Stimulated activated naive CD8-positive, alpha-beta T cell treated with anti-CD3 and anti-CD28 coated beads, Interleukin-15, Interleukin-2, amounts not matched to agents 100 ng/mL and 50 ng/mL, for 24 hours (primary cell): ENCODE measurements around the gene L3MBTL3.
"Not testable (repeated sequence)": the region's sequence is repeated elsewhere in the genome, so short reads cannot be mapped to it uniquely, and the experiment has no call there.

ENCODE experiments used
- H3K27ac Mint-ChIP-seq: one replicate; pipeline ENCODE4 v1.8.0; 2021; ENCODE audit warnings: mild to moderate bottlenecking, mixed read lengths
- H3K27me3 Mint-ChIP-seq: one replicate; pipeline ENCODE4 v1.8.0; 2021; ENCODE audit warnings: mixed read lengths
- H3K36me3 Mint-ChIP-seq: one replicate; pipeline ENCODE4 v1.8.0; 2021; ENCODE audit warnings: low read depth, mixed read lengths
- H3K4me1 Mint-ChIP-seq: one replicate; pipeline ENCODE4 v1.8.0; 2021; ENCODE audit warnings: low read depth, mixed read lengths
- H3K4me3 Mint-ChIP-seq: one replicate; pipeline ENCODE4 v1.8.0; 2021; ENCODE audit warnings: mild to moderate bottlenecking, mixed read lengths
- H3K9me3 Mint-ChIP-seq: one replicate; pipeline ENCODE4 v1.8.0; 2021; ENCODE audit warnings: mixed read lengths

Gene L3MBTL3

DNA sequence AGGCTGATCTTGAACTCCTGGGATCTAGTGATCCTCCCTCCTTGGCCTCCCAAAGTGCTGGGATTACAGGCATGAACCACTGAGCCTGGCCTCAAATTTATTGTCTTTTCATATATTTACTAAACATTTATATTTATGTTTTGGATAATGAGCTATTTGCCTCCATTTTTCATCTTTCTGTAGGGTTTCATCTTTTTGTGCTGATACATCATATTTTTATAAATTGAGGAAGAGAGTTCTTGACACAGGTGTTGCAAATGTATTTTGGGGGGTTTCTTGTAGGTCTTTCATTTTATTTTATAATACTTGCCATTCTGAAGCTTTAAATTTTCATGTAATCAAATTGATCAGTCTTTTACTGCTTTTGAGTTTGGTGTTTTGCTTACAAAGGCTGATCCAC is 72.4 kb downstream of the L3MBTL3 start:
- Mint-ChIP-seq H3K9me3 (no peaks in the 10 kb centered on the region), H3K27me3 (no peaks in the 10 kb centered on the region), H3K4me3 (no peak overlapping the region), H3K27ac (no peak overlapping the region), H3K4me1 (peaks cover 10% of the 10 kb centered on the region), H3K36me3 (peaks cover 54% of the 10 kb centered on the region)

DNA sequence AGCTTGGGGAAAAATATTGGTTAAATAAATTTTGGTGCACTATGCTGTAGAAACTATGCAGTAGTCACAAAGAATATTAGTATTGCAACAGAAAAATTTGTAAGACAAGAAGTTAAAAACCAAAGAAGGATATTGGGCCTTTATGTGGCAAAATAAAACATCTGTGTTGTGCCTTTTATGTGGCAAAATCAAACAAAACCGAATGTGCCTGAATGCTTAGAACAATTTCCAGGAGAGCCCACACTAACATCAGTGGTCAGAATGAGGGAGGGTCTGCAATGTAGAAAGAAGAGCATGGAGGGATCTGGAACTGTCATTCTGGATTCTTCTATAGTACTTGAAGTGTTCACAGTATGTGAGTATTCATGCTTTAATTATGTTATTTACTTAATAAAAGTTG is 75.2 kb downstream of the L3MBTL3 start:
- no peaks in the 10 kb centered on the region for H3K9me3 Mint-ChIP-seq
- no peak overlapping the region for H3K4me3 Mint-ChIP-seq
- H3K4me1 Mint-ChIP-seq: peaks cover 10% of the 10 kb centered on the region
- no peak overlapping the region for H3K27ac Mint-ChIP-seq
- no peaks in the 10 kb centered on the region for H3K27me3 Mint-ChIP-seq
- peaks cover 65% of the 10 kb centered on the region for H3K36me3 Mint-ChIP-seq

DNA sequence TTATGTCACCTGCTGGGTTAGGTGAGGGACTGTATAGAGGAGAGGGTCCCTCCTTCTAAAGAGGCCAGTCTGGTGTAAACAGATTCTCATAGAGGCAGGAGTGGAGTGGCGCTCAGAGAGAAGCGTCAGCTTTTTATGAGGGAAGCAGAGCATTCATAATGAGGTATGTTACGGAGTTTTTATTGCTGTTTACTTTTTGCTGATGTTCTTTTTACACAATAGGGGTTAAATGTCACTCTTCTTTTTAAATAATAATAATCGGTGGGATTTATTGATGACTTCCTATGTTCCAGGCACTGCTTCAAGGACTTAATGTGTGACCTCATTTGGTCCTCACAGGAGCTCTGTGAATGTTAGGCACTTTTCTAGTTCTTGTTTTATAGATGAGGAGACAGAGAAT is 79.9 kb downstream of the L3MBTL3 start:
- Mint-ChIP-seq H3K4me3 (no peak overlapping the region), H3K36me3 (peaks cover 64% of the 10 kb centered on the region), H3K9me3 (no peaks in the 10 kb centered on the region), H3K4me1 (peaks cover 4% of the 10 kb centered on the region), H3K27ac (no peak overlapping the region), H3K27me3 (no peaks in the 10 kb centered on the region)

DNA sequence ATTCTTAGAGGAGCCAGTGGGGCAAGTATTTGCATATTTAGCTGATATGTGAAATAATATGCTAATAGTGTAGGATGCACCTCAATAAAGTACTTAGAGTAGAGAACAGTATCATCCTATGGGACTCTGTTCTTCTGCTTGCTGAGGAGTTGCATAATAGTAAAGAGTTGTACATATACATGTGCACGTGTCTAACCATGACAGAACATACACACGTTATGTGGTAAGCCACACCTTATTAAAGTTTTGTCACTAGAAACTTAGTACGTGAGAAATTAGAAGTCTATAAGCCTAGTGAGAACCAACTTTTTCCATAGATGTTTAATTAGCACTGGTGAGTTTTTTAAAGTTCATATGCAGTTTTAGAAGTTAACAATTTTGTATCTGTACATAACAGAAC is 80.7 kb downstream of the L3MBTL3 start:
- Mint-ChIP-seq H3K9me3 (no peaks in the 10 kb centered on the region), H3K27ac (no peak overlapping the region), H3K4me1 (no peaks in the 10 kb centered on the region), H3K4me3 (no peak overlapping the region), H3K36me3 (peaks cover 61% of the 10 kb centered on the region), H3K27me3 (no peaks in the 10 kb centered on the region)

DNA sequence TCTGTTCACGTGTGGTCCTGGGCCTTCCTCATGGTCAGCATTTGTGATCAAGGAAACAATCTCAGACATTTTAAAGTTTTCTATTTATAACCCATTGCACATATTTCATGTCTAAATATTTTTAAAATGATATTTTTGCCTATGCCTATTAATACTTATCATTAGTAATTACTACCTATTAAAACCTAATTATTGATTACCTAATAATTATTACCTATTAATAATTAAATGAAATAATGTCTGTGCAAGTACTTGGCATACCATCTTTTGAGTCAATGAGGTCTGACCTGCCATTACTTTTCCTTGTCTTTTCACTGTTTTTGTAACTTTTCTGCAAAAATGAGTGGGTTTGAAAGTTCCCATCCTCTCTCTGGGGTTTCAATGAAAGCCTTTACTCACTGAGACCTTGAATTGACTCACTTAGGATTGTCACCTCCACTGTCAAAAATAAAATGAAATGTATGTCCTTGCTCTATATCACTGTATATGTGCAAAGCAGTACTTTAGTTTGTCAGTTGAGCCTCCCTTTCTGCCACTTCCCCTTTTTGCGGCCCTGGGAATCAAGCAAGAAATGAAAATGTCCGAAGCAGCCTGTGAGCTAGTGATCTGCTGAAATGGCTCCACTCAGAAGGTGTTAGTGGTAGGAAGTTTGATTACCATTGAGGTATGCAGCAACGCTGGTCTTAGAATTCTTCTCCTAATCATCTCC is 87.8 kb downstream of the L3MBTL3 start:
- Mint-ChIP-seq H3K27me3 (no peaks in the 10 kb centered on the region), H3K9me3 (peaks cover 5% of the 10 kb centered on the region), H3K4me1 (peaks cover 18% of the 10 kb centered on the region), H3K4me3 (no peak overlapping the region), H3K36me3 (peaks cover 68% of the 10 kb centered on the region), H3K27ac (no peak overlapping the region)

DNA sequence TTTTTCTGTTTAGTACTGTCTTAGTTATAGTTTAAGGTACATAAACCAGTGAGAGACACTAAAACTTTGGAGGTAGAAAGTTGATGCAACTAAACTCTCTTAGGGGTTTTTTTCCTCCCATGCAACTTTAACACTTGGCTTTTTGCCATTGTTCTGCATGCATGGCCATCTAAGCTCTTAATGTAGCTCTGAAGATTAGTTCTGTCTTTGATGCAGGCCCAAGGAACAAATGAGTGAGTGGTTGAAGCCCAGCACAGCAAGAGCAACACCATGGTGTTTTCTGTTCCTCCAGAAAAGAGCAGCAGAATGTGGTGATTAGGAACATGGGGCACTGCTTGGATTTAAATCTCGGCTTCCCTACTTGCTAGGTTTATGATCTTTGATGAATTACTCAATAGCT is 89.3 kb downstream of the L3MBTL3 start:
- no peaks in the 10 kb centered on the region for H3K27me3 Mint-ChIP-seq
- H3K4me1 Mint-ChIP-seq: peaks cover 18% of the 10 kb centered on the region
- H3K27ac Mint-ChIP-seq: peak overlapping the region; percentile 27
- H3K9me3 Mint-ChIP-seq: peaks cover 5% of the 10 kb centered on the region
- no peak overlapping the region for H3K4me3 Mint-ChIP-seq
- H3K36me3 Mint-ChIP-seq: peaks cover 59% of the 10 kb centered on the region

DNA sequence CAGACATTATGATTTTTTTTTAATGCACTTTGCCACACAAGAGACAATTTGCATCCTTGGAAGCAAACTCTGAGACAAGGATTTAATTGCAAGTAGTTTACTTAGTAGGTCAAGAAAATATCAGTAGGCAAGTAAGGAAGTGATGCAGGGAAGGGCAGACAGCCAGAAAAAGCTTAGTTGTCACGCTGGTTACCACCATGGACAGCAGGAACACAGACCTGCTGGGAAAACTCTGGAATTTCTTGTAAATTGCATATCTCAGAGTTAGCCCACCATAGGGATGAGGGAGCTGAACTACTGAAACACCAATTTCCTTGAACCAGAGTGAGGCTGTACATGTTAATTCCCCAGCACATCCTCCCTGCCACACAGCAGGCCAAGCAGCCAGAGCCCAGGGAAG is 92.7 kb downstream of the L3MBTL3 start:
- no peaks in the 10 kb centered on the region for H3K27me3 Mint-ChIP-seq
- no peak overlapping the region for H3K4me3 Mint-ChIP-seq
- peaks cover 31% of the 10 kb centered on the region for H3K4me1 Mint-ChIP-seq
- peaks cover 5% of the 10 kb centered on the region for H3K9me3 Mint-ChIP-seq
- H3K27ac Mint-ChIP-seq: no peak overlapping the region
- H3K36me3 Mint-ChIP-seq: peaks cover 56% of the 10 kb centered on the region

DNA sequence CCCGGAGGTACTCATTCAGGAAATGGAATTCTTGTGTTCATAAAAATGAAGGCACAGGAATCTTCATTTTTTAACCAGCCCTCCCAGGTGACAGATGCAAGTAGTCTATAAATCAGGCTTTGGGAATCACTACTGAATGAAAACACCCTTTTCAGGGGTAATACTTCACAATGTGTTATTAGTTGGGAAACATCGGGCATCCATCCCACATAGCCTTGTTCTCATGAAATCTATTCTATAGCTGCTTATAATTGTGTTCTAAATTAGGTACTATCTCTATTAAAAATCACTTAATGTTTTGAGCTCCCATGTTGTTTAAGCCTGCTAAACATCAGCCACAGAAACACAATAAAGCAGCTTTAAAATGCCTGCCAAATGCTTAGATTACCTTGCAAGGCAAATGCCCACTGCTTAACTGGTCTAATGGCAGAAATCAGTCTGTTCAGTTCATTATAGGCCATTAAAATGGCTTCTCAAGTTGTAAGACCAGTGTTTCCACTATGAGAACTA is 94.9 kb downstream of the L3MBTL3 start:
- Mint-ChIP-seq H3K9me3 (peaks cover 5% of the 10 kb centered on the region), H3K4me1 (peaks cover 27% of the 10 kb centered on the region), H3K36me3 (peaks cover 51% of the 10 kb centered on the region), H3K27me3 (no peaks in the 10 kb centered on the region), H3K27ac (no peak overlapping the region), H3K4me3 (no peak overlapping the region)

DNA sequence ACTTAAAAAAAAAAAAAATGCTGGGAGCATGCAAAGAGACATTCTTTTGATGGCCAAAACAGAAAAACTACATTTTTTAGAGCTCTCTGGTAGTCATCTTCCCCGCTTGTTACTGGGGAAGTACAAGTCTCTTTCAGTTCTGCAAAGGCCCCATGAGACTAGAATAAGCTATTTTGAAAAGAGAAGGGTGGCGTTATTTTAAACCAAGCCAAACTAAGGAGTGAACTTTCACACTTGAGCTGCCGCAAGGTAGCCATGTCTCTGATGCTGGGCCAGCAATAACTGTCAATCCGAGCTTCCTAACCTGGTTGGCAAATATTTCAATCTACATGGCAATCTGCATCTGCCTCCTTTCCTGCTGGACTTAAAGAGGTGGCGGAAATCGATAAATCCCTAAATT is 96.7 kb downstream of the L3MBTL3 start:
- H3K4me3 Mint-ChIP-seq: no peak overlapping the region
- H3K36me3 Mint-ChIP-seq: peaks cover 38% of the 10 kb centered on the region
- H3K4me1 Mint-ChIP-seq: peaks cover 31% of the 10 kb centered on the region
- peaks cover 2% of the 10 kb centered on the region for H3K9me3 Mint-ChIP-seq
- H3K27ac Mint-ChIP-seq: peak overlapping the region; percentile 62
- no peaks in the 10 kb centered on the region for H3K27me3 Mint-ChIP-seq

DNA sequence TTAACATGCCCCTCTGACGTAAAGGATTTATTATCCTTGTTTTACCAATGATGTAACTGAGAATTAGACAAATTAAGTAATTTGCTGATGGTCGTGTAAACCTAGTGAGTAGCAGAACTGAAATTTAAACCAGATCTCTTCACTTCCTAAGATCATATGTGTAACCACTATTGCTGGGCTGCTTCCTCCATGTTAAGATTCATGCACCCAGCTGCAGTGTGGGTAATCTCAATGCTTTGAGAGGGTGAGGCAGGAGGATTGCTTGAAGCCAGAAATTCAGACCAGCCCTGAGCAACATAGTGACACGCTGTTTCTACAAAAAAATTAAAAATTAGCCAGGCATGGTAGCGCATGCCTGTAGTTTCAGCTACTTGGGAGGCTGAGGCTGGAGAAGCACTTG is 97.9 kb downstream of the L3MBTL3 start:
- H3K36me3 Mint-ChIP-seq: peaks cover 32% of the 10 kb centered on the region
- H3K27me3 Mint-ChIP-seq: no peaks in the 10 kb centered on the region
- peak overlapping the region; percentile 2 for H3K27ac Mint-ChIP-seq
- no peaks in the 10 kb centered on the region for H3K9me3 Mint-ChIP-seq
- peaks cover 37% of the 10 kb centered on the region for H3K4me1 Mint-ChIP-seq
- H3K4me3 Mint-ChIP-seq: no peak overlapping the region

DNA sequence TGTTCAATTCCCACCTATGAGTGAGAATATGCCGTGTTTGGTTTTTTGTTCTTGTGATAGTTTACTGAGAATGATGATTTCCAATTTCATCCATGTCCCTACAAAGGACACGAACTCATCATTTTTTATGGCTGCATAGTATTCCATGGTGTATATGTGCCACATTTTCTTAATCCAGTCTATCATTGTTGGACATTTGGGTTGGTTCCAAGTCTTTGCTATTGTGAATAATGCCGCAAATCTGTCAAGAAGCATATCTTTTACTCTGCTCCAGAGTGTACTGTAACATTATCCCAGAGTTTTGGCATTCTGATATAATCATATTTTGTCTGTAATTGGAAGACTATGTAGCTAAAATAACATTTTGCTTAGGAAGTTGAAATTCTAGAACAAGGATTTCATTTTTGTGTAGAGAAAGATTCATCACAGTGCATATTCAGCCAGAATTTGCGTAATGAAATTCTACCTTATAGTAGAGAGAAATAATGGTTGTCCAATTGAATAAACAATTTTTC is 98.9 kb downstream of the L3MBTL3 start:
- not testable (repeated sequence) for H3K27ac Mint-ChIP-seq, H3K4me3 Mint-ChIP-seq, H3K27me3 Mint-ChIP-seq, H3K9me3 Mint-ChIP-seq
- H3K36me3 Mint-ChIP-seq: peaks cover 28% of the 10 kb centered on the region
- H3K4me1 Mint-ChIP-seq: peaks cover 37% of the 10 kb centered on the region

DNA sequence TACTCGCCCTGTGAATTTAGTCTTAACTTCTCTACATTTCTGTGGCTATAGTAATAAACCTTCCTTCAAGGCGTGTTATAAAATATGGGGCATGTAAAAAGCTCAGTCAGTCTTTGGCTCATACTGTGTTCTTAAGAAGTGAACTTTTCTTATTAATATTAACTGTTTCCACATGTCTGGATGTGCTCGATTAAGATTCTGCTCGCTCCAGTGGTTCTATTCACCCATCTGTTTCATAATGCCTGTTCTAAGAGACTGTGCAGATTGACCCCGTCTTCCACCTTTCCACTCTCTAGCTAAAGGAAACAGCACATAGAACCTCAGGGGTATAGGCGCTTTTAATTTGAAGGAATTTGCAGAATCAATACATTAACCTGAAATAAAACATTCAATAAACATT is 99.9 kb downstream of the L3MBTL3 start:
- Mint-ChIP-seq H3K27ac (no peak overlapping the region), H3K36me3 (peaks cover 24% of the 10 kb centered on the region), H3K9me3 (no peaks in the 10 kb centered on the region), H3K27me3 (no peaks in the 10 kb centered on the region), H3K4me1 (peaks cover 37% of the 10 kb centered on the region), H3K4me3 (no peak overlapping the region)

DNA sequence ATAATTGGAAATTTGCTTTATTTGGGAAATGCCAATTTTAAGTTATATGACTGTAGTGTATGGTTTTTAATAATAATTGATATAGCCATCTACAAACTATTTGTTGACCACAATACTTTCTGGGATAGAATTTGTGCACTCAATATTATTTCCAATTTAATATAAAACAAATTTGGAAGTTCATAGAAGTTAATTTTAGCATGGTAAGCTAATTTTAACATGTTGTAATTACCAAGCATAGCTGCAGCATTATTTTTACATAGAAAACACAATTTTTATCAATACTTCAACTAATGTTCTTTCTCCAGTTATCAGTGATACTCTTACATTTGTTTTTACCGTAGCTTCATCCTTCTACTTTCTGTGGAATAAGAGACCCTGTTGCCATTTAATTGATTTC is 100.8 kb downstream of the L3MBTL3 start:
- peaks cover 20% of the 10 kb centered on the region for H3K36me3 Mint-ChIP-seq
- H3K4me3 Mint-ChIP-seq: no peak overlapping the region
- H3K9me3 Mint-ChIP-seq: no peaks in the 10 kb centered on the region
- no peak overlapping the region for H3K27ac Mint-ChIP-seq
- no peaks in the 10 kb centered on the region for H3K27me3 Mint-ChIP-seq
- H3K4me1 Mint-ChIP-seq: peaks cover 37% of the 10 kb centered on the region

DNA sequence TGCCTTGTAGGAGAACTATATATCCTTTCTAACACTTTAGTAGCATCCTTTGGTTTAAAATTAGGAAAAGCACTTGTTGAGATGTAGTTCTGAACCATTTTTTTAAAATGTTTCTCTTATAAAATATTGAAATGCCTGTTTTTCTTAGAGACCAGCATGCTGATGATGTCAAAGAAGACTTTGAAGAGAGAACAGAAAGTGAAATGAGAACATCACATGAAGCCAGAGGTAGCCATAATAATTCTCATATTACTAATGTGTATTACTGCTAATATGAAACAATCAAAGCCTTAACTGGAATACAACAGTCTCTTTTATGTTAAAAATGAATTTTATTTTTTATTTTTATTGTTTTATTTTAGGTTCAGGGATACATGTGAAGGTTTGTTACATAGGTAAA is 102.3 kb downstream of the L3MBTL3 start:
- Mint-ChIP-seq H3K36me3 (peaks cover 20% of the 10 kb centered on the region), H3K4me1 (peaks cover 27% of the 10 kb centered on the region), H3K27ac (no peak overlapping the region), H3K27me3 (no peaks in the 10 kb centered on the region), H3K4me3 (no peak overlapping the region), H3K9me3 (no peaks in the 10 kb centered on the region)

DNA sequence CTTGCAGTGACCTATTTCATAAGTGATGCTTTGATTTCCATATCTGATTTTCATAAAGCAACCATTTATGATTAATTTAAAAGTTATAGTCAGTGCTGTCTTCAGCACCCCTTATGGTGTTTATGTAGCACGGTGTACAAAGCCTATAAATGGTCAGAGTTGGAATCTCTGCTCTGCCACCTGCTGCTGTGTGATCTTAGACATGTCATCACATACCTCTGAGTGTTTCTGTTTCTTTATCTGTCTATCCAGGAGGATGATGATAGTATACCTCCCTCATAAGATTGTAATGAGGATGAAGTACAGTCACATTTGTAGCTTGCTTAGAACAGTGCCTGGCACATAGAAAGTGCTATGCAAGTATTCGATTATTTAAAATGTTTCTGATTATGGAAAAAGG is 103.9 kb downstream of the L3MBTL3 start:
- Mint-ChIP-seq H3K4me1 (peaks cover 25% of the 10 kb centered on the region), H3K9me3 (no peaks in the 10 kb centered on the region), H3K27me3 (no peaks in the 10 kb centered on the region), H3K27ac (no peak overlapping the region), H3K36me3 (peaks cover 17% of the 10 kb centered on the region), H3K4me3 (no peak overlapping the region)

DNA sequence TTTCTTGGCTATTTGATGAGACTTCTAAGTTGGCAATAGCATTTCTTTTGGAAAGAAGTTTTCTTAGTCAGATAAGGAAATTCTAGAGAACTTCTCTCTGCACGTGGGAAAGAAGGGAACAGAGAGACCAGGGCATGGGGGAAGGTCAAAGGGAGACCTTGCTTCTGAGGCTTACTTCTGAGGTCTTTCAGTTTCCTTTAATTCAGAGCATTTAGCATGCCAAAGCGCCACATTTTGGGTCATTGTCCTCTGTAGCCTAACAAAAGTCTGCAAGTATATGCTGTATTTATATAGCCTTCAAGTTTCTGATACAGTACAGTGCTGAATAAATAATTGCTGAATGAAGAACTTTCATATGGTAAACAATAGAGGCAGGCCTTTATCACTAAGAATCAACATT is 108.8 kb downstream of the L3MBTL3 start:
- no peak overlapping the region for H3K4me3 Mint-ChIP-seq
- H3K27ac Mint-ChIP-seq: no peak overlapping the region
- H3K36me3 Mint-ChIP-seq: peaks cover 24% of the 10 kb centered on the region
- H3K9me3 Mint-ChIP-seq: no peaks in the 10 kb centered on the region
- peaks cover 49% of the 10 kb centered on the region for H3K4me1 Mint-ChIP-seq
- no peaks in the 10 kb centered on the region for H3K27me3 Mint-ChIP-seq
